Nephron (organoid): ENCODE measurements around the gene MRAP.

ENCODE experiments used
- H3K27ac Mint-ChIP-seq, 3 experiments: 2 replicates each; pipeline ENCODE4 v1.8.0; 2020; ENCODE audit warnings: mixed read lengths in 3 of 3, mild to moderate bottlenecking in 2 of 3, moderate library complexity in 1 of 3
- H3K27me3 Mint-ChIP-seq: 2 replicates; pipeline ENCODE4 v1.8.0; 2021; ENCODE audit warnings: low read depth, mild to moderate bottlenecking, moderate library complexity, mixed read lengths
- H3K36me3 Mint-ChIP-seq: 2 replicates; pipeline ENCODE4 v1.8.0; 2020; ENCODE audit warnings: low read depth, mixed read lengths
- H3K4me1 Mint-ChIP-seq: 2 replicates; pipeline ENCODE4 v1.8.0; 2020; ENCODE audit warnings: mixed read lengths
- H3K4me3 Mint-ChIP-seq, 3 experiments: 2 replicates each; pipeline ENCODE4 v1.8.0; 2020; ENCODE audit warnings: mild to moderate bottlenecking in 3 of 3, mixed read lengths in 3 of 3, moderate library complexity in 2 of 3
- H3K9me3 Mint-ChIP-seq: 2 replicates; pipeline ENCODE4 v1.8.0; 2020; ENCODE audit warnings: mixed read lengths
- CTCF ChIP-seq, 3 experiments: fragments of 200-600 bp; sonication (generic); IDR thresholded peaks; one replicate each; pipeline ENCODE4 v1.5.0; 2021; ENCODE audit warnings: antibody characterized with exemption in 3 of 3; ENCODE audit not compliant: unreplicated experiment in 3 of 3

MRAP gene

GRCh38 chr21:32348604-32349332 lies 50.1 kb downstream of the MRAP start:
- Mint-ChIP-seq H3K4me3 (no peak overlapping the region), H3K36me3 (peaks cover 80% of the 10 kb centered on the region), H3K27me3 (peaks cover 4% of the 10 kb centered on the region), H3K4me1 (peaks cover 12% of the 10 kb centered on the region), H3K9me3 (peaks cover 17% of the 10 kb centered on the region), H3K27ac (no peak overlapping the region)
- no peak for TF ChIP-seq CTCF (IDR thresholded peaks at IDR 0.05; ENCODE audit: unreplicated experiment in 3 of 3)

GRCh38 chr21:32349333-32349944 lies 50.8 kb downstream of the MRAP start:
- H3K27ac Mint-ChIP-seq, result no peak overlapping the region
- TF ChIP-seq CTCF (IDR thresholded peaks at IDR 0.05; ENCODE audit: unreplicated experiment in 3 of 3), result no peak
- H3K4me3 Mint-ChIP-seq, result no peak overlapping the region
- peaks cover 12% of the 10 kb centered on the region for H3K9me3 Mint-ChIP-seq
- peaks cover 2% of the 10 kb centered on the region for H3K27me3 Mint-ChIP-seq
- peaks cover 78% of the 10 kb centered on the region for H3K36me3 Mint-ChIP-seq
- H3K4me1 Mint-ChIP-seq, result peaks cover 12% of the 10 kb centered on the region

- Mint-ChIP-seq H3K27me3 (no peaks in the 10 kb centered on the region), H3K4me1 (peaks cover 12% of the 10 kb centered on the region), H3K9me3 (peaks cover 5% of the 10 kb centered on the region), H3K4me3 (no peak overlapping the region), H3K36me3 (peaks cover 78% of the 10 kb centered on the region), H3K27ac (no peak overlapping the region)
- TF ChIP-seq CTCF (IDR thresholded peaks at IDR 0.05; ENCODE audit: unreplicated experiment in 3 of 3), result no peak
Observed at GRCh38 chr21:32350211-32350980, 51.7 kb downstream of the MRAP start.

- Mint-ChIP-seq H3K27ac (no peak overlapping the region), H3K4me3 (no peak overlapping the region), H3K27me3 (no peaks in the 10 kb centered on the region), H3K36me3 (peaks cover 76% of the 10 kb centered on the region), H3K9me3 (peaks cover 3% of the 10 kb centered on the region), H3K4me1 (peaks cover 12% of the 10 kb centered on the region)
- no peak for TF ChIP-seq CTCF (IDR thresholded peaks at IDR 0.05; ENCODE audit: unreplicated experiment in 3 of 3)
Observed at GRCh38 chr21:32350981-32351380, 52.3 kb downstream of the MRAP start.

- Mint-ChIP-seq H3K27ac (no peak overlapping the region), H3K4me1 (peaks cover 12% of the 10 kb centered on the region), H3K27me3 (no peaks in the 10 kb centered on the region)
Observed at GRCh38 chr21:32351428-32351827, 52.8 kb downstream of the MRAP start.

More at GRCh38 chr21:32351428-32351827, 52.8 kb downstream of the MRAP start:
- peaks cover 76% of the 10 kb centered on the region for H3K36me3 Mint-ChIP-seq
- H3K4me3 Mint-ChIP-seq, result no peak overlapping the region
- TF ChIP-seq CTCF (IDR thresholded peaks at IDR 0.05; ENCODE audit: unreplicated experiment in 3 of 3), result no peak
- H3K9me3 Mint-ChIP-seq, result no peaks in the 10 kb centered on the region
